Measurements from ENCODE around the gene ANO1. TPM values are rescaled to one million over a fixed set of nuclear protein-coding genes. Genes with fewer than 3 reads are reported as not detected.
A peak's percentile ranks its signal among the peaks of the same experiment; 100 is the strongest.

ANO1 gene
- total RNA-seq, 4 donors from 2014 or later, result 22.5 to 57.6 (median 41.4) TPM

DNA sequence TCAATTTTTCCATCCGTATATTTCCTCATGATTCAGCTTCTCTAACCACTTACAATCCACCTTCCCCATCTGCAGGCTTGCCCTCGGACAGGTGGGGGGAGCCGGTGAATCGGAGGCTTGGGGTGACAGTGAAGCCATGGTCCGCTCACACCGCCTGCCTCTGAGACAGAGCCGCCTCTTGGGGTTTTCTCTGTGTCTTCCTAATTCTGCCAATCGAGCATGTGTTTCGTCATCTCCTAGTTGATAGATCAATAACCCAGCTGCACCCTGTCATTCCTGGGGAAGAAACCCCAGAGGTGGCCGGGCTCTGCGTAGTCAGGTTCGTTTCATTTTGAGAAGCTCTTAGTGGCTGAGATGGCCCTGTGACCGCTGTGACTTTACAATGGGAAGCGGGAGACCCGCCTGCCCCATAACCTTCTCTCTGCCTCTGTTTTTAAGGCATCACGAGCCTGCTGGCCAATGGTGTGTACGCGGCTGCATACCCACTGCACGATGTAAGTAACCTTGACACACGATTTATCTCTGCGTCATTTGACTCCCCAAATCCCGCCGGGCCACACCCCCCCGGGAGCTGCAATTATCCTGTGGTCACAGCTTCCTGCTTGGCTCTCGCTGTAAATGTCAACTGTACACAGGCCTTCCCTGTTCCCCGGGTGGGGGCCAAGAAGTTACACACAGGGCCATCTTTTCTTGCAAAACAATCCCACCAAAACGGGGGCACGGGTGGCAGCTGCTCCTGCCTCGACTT, 33.3 kb downstream of the ANO1 start:
- Histone ChIP-seq H3K27me3 (peaks cover 3% of the 10 kb centered on the region), H3K9me3 (no peaks in the 10 kb centered on the region), H3K36me3 (no peaks in the 10 kb centered on the region), H3K4me3 (no peak overlapping the region), H3K4me1 (peaks cover 0 to 21% (median under 1%) of the 10 kb centered on the region in 3 donors), H3K27ac (peak overlapping the region in 3 of 4 donors; percentile 48 to 69 (median 56))
- TF ChIP-seq EP300 (IDR thresholded peaks at IDR 0.05), result no peak
- TF ChIP-seq POLR2AphosphoS5 (IDR thresholded peaks at IDR 0.05), result no peak
- no peak for TF ChIP-seq POLR2A (IDR thresholded peaks at IDR 0.05)
- no peak for TF ChIP-seq CTCF (IDR thresholded peaks at IDR 0.05)
- ATAC-seq, result no peak
- WGBS, 2 donors (ENCODE audit: low coverage in 1 of 2), result 59 to 62% methylated on average over 11 to 19 of the region's 29 CpGs

GRCh38 chr11:70112017-70112434, 33.9 kb downstream of the ANO1 start:
- no peak for TF ChIP-seq EP300 (IDR thresholded peaks at IDR 0.05)
- no peak for TF ChIP-seq CTCF (IDR thresholded peaks at IDR 0.05)
- no peak for TF ChIP-seq POLR2AphosphoS5 (IDR thresholded peaks at IDR 0.05)
- no peak for TF ChIP-seq POLR2A (IDR thresholded peaks at IDR 0.05)
- WGBS, 2 donors (ENCODE audit: low coverage in 1 of 2), result 18 to 44% methylated on average over 2 to 3 of the region's 5 CpGs
- Histone ChIP-seq H3K27me3 (peaks cover 8% of the 10 kb centered on the region), H3K36me3 (no peaks in the 10 kb centered on the region), H3K4me3 (no peak overlapping the region), H3K27ac (peak overlapping the region in 1 of 4 donors; percentile 44), H3K4me1 (peaks cover 0 to 15% (median 0%) of the 10 kb centered on the region in 3 donors), H3K9me3 (no peaks in the 10 kb centered on the region)
- ATAC-seq, result peak; percentile 26

DNA sequence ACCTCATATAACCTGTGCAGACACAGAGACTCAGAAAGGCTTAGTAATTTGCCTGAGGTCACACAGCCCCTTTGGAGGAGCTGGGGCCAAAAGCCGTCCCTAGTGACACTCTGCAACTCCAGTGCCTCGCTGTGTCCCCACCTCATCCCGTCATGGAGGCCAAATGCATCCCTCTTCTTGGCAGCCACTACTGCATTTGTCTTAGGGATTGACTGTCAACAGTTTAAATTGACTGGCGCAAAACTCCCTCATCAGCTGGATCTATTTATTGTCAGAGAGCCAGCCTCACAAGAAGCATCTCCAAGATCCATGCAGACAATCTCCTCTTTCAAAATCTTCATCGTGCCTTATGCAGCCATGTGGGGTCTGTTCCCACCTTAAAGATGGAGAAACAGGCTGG, 35.7 kb downstream of the ANO1 start:
- H3K27ac ChIP-seq, result no peak overlapping the region
- H3K27me3 ChIP-seq, result peaks cover 18% of the 10 kb centered on the region
- no peaks in the 10 kb centered on the region for H3K36me3 ChIP-seq
- H3K4me1 ChIP-seq, result peaks cover 0 to 3% (median 0%) of the 10 kb centered on the region in 3 donors
- TF ChIP-seq POLR2A (IDR thresholded peaks at IDR 0.05), result no peak
- TF ChIP-seq CTCF (IDR thresholded peaks at IDR 0.05), result no peak
- WGBS, 2 donors (ENCODE audit: low coverage in 1 of 2), result 68% methylated on average over 4 of the region's 5 CpGs; no CpG with 5 or more reads in 1 of the 2 donors
- no peaks in the 10 kb centered on the region for H3K9me3 ChIP-seq
- H3K4me3 ChIP-seq, result no peak overlapping the region
- no peak for ATAC-seq

DNA sequence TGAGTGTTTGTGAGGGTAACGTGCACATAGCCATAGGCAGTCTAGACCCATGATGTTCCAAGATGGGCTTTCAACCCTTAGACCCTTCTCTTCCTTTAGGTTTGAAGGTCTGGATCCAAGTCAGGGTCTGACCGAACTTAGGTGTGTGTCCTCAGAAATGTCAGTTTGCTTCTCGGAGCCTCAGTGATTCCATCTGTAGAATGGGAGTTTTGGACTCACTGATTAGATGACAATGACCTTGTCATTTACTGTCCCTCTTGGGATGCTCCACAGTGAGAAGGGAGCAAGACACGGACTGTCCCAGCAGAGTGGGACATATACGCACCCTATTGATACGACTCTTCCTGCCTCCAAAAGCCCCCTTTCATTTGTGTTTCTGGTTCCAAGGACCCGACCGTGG, 37.7 kb downstream of the ANO1 start:
- Histone ChIP-seq H3K4me3 (no peak overlapping the region), H3K27me3 (peaks cover 22% of the 10 kb centered on the region), H3K4me1 (no peaks in the 10 kb centered on the region), H3K27ac (no peak overlapping the region), H3K9me3 (no peaks in the 10 kb centered on the region), H3K36me3 (no peaks in the 10 kb centered on the region)
- TF ChIP-seq POLR2A (IDR thresholded peaks at IDR 0.05) (no peak), POLR2AphosphoS5 (IDR thresholded peaks at IDR 0.05) (no peak), EP300 (IDR thresholded peaks at IDR 0.05) (no peak), CTCF (IDR thresholded peaks at IDR 0.05) (no peak)
- 87 to 100% methylated on average over 1 to 4 of the region's 8 CpGs for WGBS, 2 donors (ENCODE audit: low coverage in 1 of 2)
- no peak for ATAC-seq
